ENCODE results near the gene MINK1.

The MINK1 gene

GRCh38 chr17:4896332-4897197, 63.4 kb downstream of the MINK1 start:
- 95% methylated on average over 27 of the region's 27 CpGs for WGBS
- Histone ChIP-seq H3K27ac (ENCODE audit: low read depth, low read length) (no peak overlapping the region), H3K36me3 (ENCODE audit: insufficient read depth, low read length) (peaks cover 48% of the 10 kb centered on the region), H3K9ac (ENCODE audit: low read depth, low read length) (no peak overlapping the region), H3K4me3 (ENCODE audit: low read length) (no peak overlapping the region), H3K27me3 (ENCODE audit: insufficient read depth, low read length) (no peaks in the 10 kb centered on the region), H3K4me1 (ENCODE audit: insufficient read depth, low read length) (no peaks in the 10 kb centered on the region), H3K9me3 (ENCODE audit: insufficient read depth, low read depth, low read length) (no peaks in the 10 kb centered on the region)

- H3K9me3 ChIP-seq (ENCODE audit: insufficient read depth, low read depth, low read length) = no peaks in the 10 kb centered on the region
- no peaks in the 10 kb centered on the region for H3K4me1 ChIP-seq (ENCODE audit: insufficient read depth, low read length)
- H3K27me3 ChIP-seq (ENCODE audit: insufficient read depth, low read length) = no peaks in the 10 kb centered on the region
- H3K4me3 ChIP-seq (ENCODE audit: low read length) = no peak overlapping the region
- peaks cover 44% of the 10 kb centered on the region for H3K36me3 ChIP-seq (ENCODE audit: insufficient read depth, low read length)
- 89% methylated on average over 10 of the region's 10 CpGs for WGBS
- H3K27ac ChIP-seq (ENCODE audit: low read depth, low read length) = no peak overlapping the region
- H3K9ac ChIP-seq (ENCODE audit: low read depth, low read length) = no peak overlapping the region
Measured at GRCh38 chr17:4897198-4897687, 64.1 kb downstream of the MINK1 start.

DNA sequence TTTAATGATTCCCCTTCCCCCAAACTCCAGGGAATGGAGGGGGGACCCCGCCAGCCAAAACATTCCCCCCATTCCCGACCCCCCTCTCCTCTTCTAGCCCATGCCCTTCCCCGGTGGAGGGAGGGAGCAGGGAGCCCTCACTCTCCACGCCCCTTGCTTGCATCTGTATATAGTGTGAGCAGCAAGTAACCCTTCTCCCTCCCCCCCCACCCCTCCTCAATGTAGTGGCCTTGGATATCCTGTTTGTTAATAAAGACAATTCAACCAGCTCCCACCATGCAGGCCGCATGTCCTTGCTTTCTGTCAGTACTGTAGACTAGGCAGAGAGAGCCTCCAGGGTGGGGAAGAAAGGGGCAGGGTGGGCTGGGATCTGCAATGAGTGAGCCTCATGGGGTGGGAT, 64.6 kb downstream of the MINK1 start:
- H3K9ac ChIP-seq (ENCODE audit: low read depth, low read length) = no peak overlapping the region
- no peak overlapping the region for H3K27ac ChIP-seq (ENCODE audit: low read depth, low read length)
- no peaks in the 10 kb centered on the region for H3K9me3 ChIP-seq (ENCODE audit: insufficient read depth, low read depth, low read length)
- H3K4me3 ChIP-seq (ENCODE audit: low read length) = no peak overlapping the region
- peaks cover 39% of the 10 kb centered on the region for H3K36me3 ChIP-seq (ENCODE audit: insufficient read depth, low read length)
- no peaks in the 10 kb centered on the region for H3K4me1 ChIP-seq (ENCODE audit: insufficient read depth, low read length)
- 82% methylated on average over 1 of the region's 5 CpGs for WGBS
- H3K27me3 ChIP-seq (ENCODE audit: insufficient read depth, low read length) = no peaks in the 10 kb centered on the region

- WGBS = 96% methylated on average over 8 of the region's 8 CpGs
- no peak overlapping the region for H3K9ac ChIP-seq (ENCODE audit: low read depth, low read length)
- H3K36me3 ChIP-seq (ENCODE audit: insufficient read depth, low read length) = peaks cover 34% of the 10 kb centered on the region
- H3K27ac ChIP-seq (ENCODE audit: low read depth, low read length) = no peak overlapping the region
- H3K4me3 ChIP-seq (ENCODE audit: low read length) = peak overlapping the region; percentile 58; the same call in 1 of the 2 replicates
- H3K9me3 ChIP-seq (ENCODE audit: insufficient read depth, low read depth, low read length) = no peaks in the 10 kb centered on the region
- no peaks in the 10 kb centered on the region for H3K27me3 ChIP-seq (ENCODE audit: insufficient read depth, low read length)
- H3K4me1 ChIP-seq (ENCODE audit: insufficient read depth, low read length) = no peaks in the 10 kb centered on the region
Measured at GRCh38 chr17:4898351-4898750, 65.2 kb downstream of the MINK1 start.

- 93% methylated on average over 34 of the region's 34 CpGs for WGBS
- peak overlapping the region; percentile 58 for H3K4me3 ChIP-seq (ENCODE audit: low read length)
Measured at GRCh38 chr17:4898927-4899326, 65.8 kb downstream of the MINK1 start.

GRCh38 chr17:4899341-4900230, 66.4 kb downstream of the MINK1 start, which contains the start of gene C17orf107:
C17orf107 (plus strand) TSS chr17:4899536; CDS start chr17:4899763, 227 bp downstream.
- H3K9ac ChIP-seq (ENCODE audit: low read depth, low read length) = peak within 1 kb of the TSS; percentile 43
- WGBS = 93% methylated on average over 60 of the region's 60 CpGs
- H3K27ac ChIP-seq (ENCODE audit: low read depth, low read length) = 0 out of 2 replicates have a peak within 1 kb of the TSS, but pooled peaks have one; percentile 10
- H3K4me3 ChIP-seq (ENCODE audit: low read length) = peak within 1 kb of the TSS; percentile 58
- no peaks in the 10 kb centered on the region for H3K4me1 ChIP-seq (ENCODE audit: insufficient read depth, low read length)
- no peaks in the 10 kb centered on the region for H3K9me3 ChIP-seq (ENCODE audit: insufficient read depth, low read depth, low read length)
- H3K27me3 ChIP-seq (ENCODE audit: insufficient read depth, low read length) = no peaks in the 10 kb centered on the region
- peaks cover 21% of the 10 kb centered on the region for H3K36me3 ChIP-seq (ENCODE audit: insufficient read depth, low read length)

More at GRCh38 chr17:4898927-4899326, 65.8 kb downstream of the MINK1 start:
- no peak overlapping the region for H3K27ac ChIP-seq (ENCODE audit: low read depth, low read length)
- H3K36me3 ChIP-seq (ENCODE audit: insufficient read depth, low read length) = peaks cover 28% of the 10 kb centered on the region
- H3K4me1 ChIP-seq (ENCODE audit: insufficient read depth, low read length) = no peaks in the 10 kb centered on the region
- peak overlapping the region; percentile 43; the same call in 1 of the 2 replicates for H3K9ac ChIP-seq (ENCODE audit: low read depth, low read length)
- no peaks in the 10 kb centered on the region for H3K27me3 ChIP-seq (ENCODE audit: insufficient read depth, low read length)
- H3K9me3 ChIP-seq (ENCODE audit: insufficient read depth, low read depth, low read length) = no peaks in the 10 kb centered on the region

DNA sequence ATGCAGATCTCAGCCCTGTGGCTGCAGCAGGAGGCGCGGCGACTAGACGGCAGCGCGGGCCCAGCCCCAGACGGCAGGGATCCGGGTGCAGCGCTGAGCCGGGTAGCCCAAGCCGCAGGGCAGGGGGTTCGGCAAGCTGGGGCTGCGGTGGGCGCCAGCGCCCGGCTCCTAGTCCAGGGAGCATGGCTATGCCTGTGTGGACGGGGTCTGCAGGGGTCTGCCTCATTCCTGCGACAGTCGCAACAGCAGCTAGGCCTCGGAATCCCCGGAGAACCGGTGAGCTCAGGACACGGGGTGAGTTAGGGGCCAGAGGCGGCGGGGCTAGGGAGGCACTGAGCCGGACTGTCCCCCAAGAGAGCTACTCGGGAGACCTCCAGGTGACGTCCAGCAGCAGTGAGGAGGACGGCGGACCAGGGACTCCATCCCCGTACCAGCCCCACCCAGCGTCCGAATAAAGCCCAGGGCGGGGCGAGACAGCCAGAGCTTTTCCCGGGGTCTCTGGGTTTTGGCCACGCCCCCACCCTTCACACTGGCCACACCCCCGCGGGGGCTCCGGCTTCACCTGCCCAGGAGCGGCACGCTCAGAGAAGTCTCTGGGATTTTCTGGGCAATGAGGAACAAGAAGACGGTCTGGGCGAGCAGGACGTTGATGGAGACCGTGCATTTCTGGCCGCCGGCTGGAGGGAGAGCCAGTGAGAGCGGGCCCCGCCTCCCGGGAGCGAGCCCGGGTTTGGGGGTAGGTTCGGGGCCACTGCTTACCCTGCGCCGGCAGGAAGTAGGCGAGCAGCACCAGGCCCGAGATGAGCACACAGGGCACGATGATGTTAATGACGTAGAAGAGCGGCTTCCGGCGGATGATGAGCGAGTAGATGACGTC, 67.3 kb downstream of the MINK1 start:
- Histone ChIP-seq H3K4me1 (ENCODE audit: insufficient read depth, low read length) (no peaks in the 10 kb centered on the region), H3K27me3 (ENCODE audit: insufficient read depth, low read length) (no peaks in the 10 kb centered on the region), H3K9me3 (ENCODE audit: insufficient read depth, low read depth, low read length) (no peaks in the 10 kb centered on the region), H3K27ac (ENCODE audit: low read depth, low read length) (no peak overlapping the region), H3K36me3 (ENCODE audit: insufficient read depth, low read length) (peaks cover 12% of the 10 kb centered on the region), H3K9ac (ENCODE audit: low read depth, low read length) (no peak overlapping the region), H3K4me3 (ENCODE audit: low read length) (peak overlapping the region; percentile 58)
- 93% methylated on average over 65 of the region's 65 CpGs for WGBS

- Histone ChIP-seq H3K9ac (ENCODE audit: low read depth, low read length) (no peak overlapping the region), H3K4me1 (ENCODE audit: insufficient read depth, low read length) (no peaks in the 10 kb centered on the region), H3K36me3 (ENCODE audit: insufficient read depth, low read length) (peaks cover 7% of the 10 kb centered on the region), H3K4me3 (ENCODE audit: low read length) (peak overlapping the region; percentile 58; the same call in 1 of the 2 replicates), H3K27ac (ENCODE audit: low read depth, low read length) (no peak overlapping the region), H3K27me3 (ENCODE audit: insufficient read depth, low read length) (no peaks in the 10 kb centered on the region), H3K9me3 (ENCODE audit: insufficient read depth, low read depth, low read length) (no peaks in the 10 kb centered on the region)
- 96% methylated on average over 37 of the region's 37 CpGs for WGBS
Measured at GRCh38 chr17:4901108-4901647, 68.0 kb downstream of the MINK1 start.

DNA sequence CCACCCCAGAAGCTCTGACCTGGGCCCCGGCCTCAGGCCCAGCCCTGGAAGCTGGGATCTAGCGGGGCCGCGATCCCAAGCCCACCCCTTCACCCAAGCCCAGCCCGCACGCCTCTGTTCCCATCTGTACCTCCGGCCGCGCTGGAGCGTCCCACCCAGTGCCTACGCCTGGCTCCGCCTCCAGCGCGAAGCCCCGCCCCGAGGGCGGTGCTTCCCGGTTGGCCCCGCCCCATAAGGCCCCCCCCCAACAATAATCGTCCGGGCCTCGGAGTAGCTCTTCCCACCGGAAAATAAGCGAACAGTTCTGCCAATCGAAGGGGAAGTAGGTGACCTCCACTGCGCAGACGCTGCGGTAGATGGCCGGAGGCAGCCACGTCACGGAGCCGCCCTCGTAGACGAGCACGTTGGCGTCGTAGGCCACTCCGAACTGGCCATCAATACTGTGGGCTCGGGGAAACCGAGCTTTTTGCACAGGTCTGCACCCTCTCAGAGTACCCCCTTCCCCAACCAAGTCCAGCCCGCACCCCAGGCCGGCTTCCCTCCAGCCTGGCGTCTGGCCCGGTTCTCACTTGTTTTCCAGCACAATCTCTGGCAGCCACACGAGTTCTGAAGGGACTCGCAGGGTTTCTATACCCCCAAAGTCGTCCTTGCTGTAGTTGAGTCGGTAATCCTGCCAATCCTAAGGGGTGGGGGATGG, 68.7 kb downstream of the MINK1 start:
- Histone ChIP-seq H3K9me3 (ENCODE audit: insufficient read depth, low read depth, low read length) (no peaks in the 10 kb centered on the region), H3K36me3 (ENCODE audit: insufficient read depth, low read length) (peaks cover under 1% of the 10 kb centered on the region), H3K9ac (ENCODE audit: low read depth, low read length) (no peak overlapping the region), H3K4me1 (ENCODE audit: insufficient read depth, low read length) (no peaks in the 10 kb centered on the region), H3K27me3 (ENCODE audit: insufficient read depth, low read length) (no peaks in the 10 kb centered on the region), H3K27ac (ENCODE audit: low read depth, low read length) (no peak overlapping the region), H3K4me3 (ENCODE audit: low read length) (no peak overlapping the region)
- WGBS = 95% methylated on average over 48 of the region's 48 CpGs

DNA sequence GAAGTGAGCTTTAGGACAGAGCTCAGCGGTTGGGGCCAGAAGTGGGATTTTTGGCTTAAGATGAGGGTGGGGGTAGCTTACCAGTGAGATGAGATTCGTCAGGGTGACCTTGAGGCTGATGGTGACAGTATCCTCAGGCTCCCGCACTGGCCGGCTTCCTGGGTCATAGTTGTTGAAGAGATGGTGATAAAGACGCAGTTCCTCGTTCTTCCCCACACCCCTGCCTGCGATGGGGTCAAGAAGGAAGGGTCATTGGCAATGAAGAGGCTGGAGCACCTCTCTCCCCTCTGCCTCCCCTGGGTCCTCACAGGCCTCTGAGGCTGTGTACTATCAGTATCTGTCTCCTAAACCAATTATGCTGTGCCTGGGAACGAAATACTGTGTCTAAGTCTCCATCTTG, 69.4 kb downstream of the MINK1 start:
- Histone ChIP-seq H3K4me1 (ENCODE audit: insufficient read depth, low read length) (no peaks in the 10 kb centered on the region), H3K27me3 (ENCODE audit: insufficient read depth, low read length) (no peaks in the 10 kb centered on the region), H3K27ac (ENCODE audit: low read depth, low read length) (no peak overlapping the region), H3K9me3 (ENCODE audit: insufficient read depth, low read depth, low read length) (no peaks in the 10 kb centered on the region), H3K4me3 (ENCODE audit: low read length) (no peak overlapping the region), H3K36me3 (ENCODE audit: insufficient read depth, low read length) (no peaks in the 10 kb centered on the region), H3K9ac (ENCODE audit: low read depth, low read length) (no peak overlapping the region)
- WGBS = 91% methylated on average over 8 of the region's 8 CpGs
